A549 (cell line): Measurements from ENCODE around the gene RTP5. TPM values are rescaled to one million over a fixed set of nuclear protein-coding genes. Genes with fewer than 3 reads are reported as not detected.

Experiments used
- ATAC-seq, 2 experiments: fragments of 200-7000 bp in 1 of 2; fragments of >200 bp in 1 of 2; cut with Nextera tagmentation in 1 of 2; cut with Tn5 transposase in 1 of 2; 3 replicates each; pipeline versions ENCODE4 v1.8.0 to v1.9.1; 2018 to 2020; ENCODE audit warnings: mild to moderate bottlenecking in 1 of 2, moderate library complexity in 1 of 2
- CTCF ChIA-PET: fragments of 300-600 bp; sonication (Branson Sonifier 250); formaldehyde crosslinking; extraction: SDS; loops from one replicate; lab custom pipeline; 2021; ENCODE audit warnings: antibody characterized with exemption, inconsistent platforms; lab: Yijun Ruan, JAX
- POLR2A ChIA-PET: fragments of 350-600 bp; formaldehyde crosslinking; extraction: SDS; loops from one replicate; lab custom pipeline; 2021; ENCODE audit warnings: antibody characterized with exemption, inconsistent platforms; lab: Yijun Ruan, JAX
- DNase-seq, 2 experiments: peaks; one replicate each; pipeline versions ENCODE4 v3.0.0 to v3.0.0-alpha.2; 2011 to 2016; ENCODE audit warnings: low read depth in 1 of 2, low spot score in 1 of 2
- FAIRE-seq: peaks from 2 replicates; lab custom pipeline; 2011; peaks lifted over from hg19 to GRCh38; lab: Jason Lieb, UNC
- H3K27ac ChIP-seq, 2 experiments: fragments of >200 bp; sonication (Bioruptor Twin); formaldehyde crosslinking; 3 replicates each; pipeline ENCODE4 v1.5.1; 2016 to 2017
- H3K4me1 ChIP-seq: fragments of >200 bp; sonication (Bioruptor Twin); formaldehyde crosslinking; 3 replicates; pipeline ENCODE4 v1.6.1; 2016
- H3K4me2 ChIP-seq: fragments of >200 bp; sonication (Bioruptor Twin); formaldehyde crosslinking; 3 replicates; pipeline ENCODE4 v1.6.1; 2016
- H3K4me3 ChIP-seq: fragments of >200 bp; sonication (Bioruptor Twin); formaldehyde crosslinking; 3 replicates; pipeline ENCODE4 v1.5.1; 2016
- H3K9me3 ChIP-seq: fragments of >200 bp; sonication (Bioruptor Twin); formaldehyde crosslinking; 3 replicates; pipeline ENCODE4 v1.6.1; 2016
- EHMT2 ChIP-seq: fragments of 200-600 bp; sonication (generic); IDR thresholded peaks from 2 replicates; pipeline ENCODE4 v1.6.1; 2016; ENCODE audit warnings: antibody characterized with exemption, low read depth, mild to moderate bottlenecking, moderate library complexity
- ESRRA ChIP-seq: fragments of 150-350 bp; IDR thresholded peaks from 2 replicates; pipeline ENCODE4 v1.6.1; 2014; ENCODE audit warnings: mild to moderate bottlenecking, low read length, borderline replicate concordance
- FOSB ChIP-seq: fragments of 250-450 bp; sonication (Bioruptor Pico); IDR thresholded peaks from 2 replicates; pipeline ENCODE4 v1.5.0; 2020; ENCODE audit warnings: mild to moderate bottlenecking, moderate library complexity
- FOSL2 ChIP-seq, 2 experiments: fragments of 450-650 bp in 1 of 2; fragments of >200 bp in 1 of 2; sonication (Bioruptor Twin) in 1 of 2; formaldehyde crosslinking; IDR thresholded peaks; 2 replicates each; pipeline versions ENCODE4 v1.5.0 to v1.6.1; 2016 to 2020; ENCODE audit warnings: mild to moderate bottlenecking in 1 of 2, moderate library complexity in 1 of 2
- HDAC2 ChIP-seq: fragments of 200-600 bp; sonication (generic); IDR thresholded peaks from 2 replicates; pipeline ENCODE4 v1.6.1; 2016
- HEYL ChIP-seq: fragments of 250-450 bp; sonication (Bioruptor Pico); IDR thresholded peaks from 2 replicates; pipeline ENCODE4 v1.8.0; 2021; ENCODE audit warnings: mild to moderate bottlenecking, moderate library complexity
- HOXA7 ChIP-seq: fragments of 250-450 bp; sonication (Bioruptor Pico); IDR thresholded peaks from 2 replicates; pipeline ENCODE4 v1.5.0; 2020; ENCODE audit warnings: mild to moderate bottlenecking, moderate library complexity
- HOXB13 ChIP-seq: fragments of 250-450 bp; sonication (Bioruptor Pico); IDR thresholded peaks from 2 replicates; pipeline ENCODE4 v1.5.0; 2020; ENCODE audit warnings: low read depth, mild to moderate bottlenecking, moderate library complexity
- JUN ChIP-seq, 2 experiments: fragments of >200 bp; sonication (Bioruptor Twin); formaldehyde crosslinking; IDR thresholded peaks; 2 replicates in 1 of 2; 3 replicates in 1 of 2; pipeline ENCODE4 v1.6.1; 2016 to 2017
- JUNB ChIP-seq: fragments of >200 bp; sonication (Bioruptor Twin); formaldehyde crosslinking; IDR thresholded peaks from 2 replicates; pipeline ENCODE4 v1.6.1; 2016
- MAFK ChIP-seq: fragments of 450-650 bp; IDR thresholded peaks from 2 replicates; pipeline ENCODE4 v1.6.1; 2014; ENCODE audit not compliant: partially characterized antibody
- MYC ChIP-seq: IDR thresholded peaks from 2 replicates; pipeline ENCODE4 v1.6.1; 2012; ENCODE audit warnings: mild to moderate bottlenecking, inconsistent platforms, low read length, improper control_type of control experiment, borderline replicate concordance
- NR3C1 ChIP-seq: fragments of >200 bp; sonication (Bioruptor Twin); formaldehyde crosslinking; IDR thresholded peaks from 3 replicates; pipeline ENCODE4 v1.6.1; 2017
- PHF8 ChIP-seq: fragments of 200-600 bp; sonication (generic); IDR thresholded peaks from 2 replicates; pipeline ENCODE4 v1.6.1; 2016; ENCODE audit warnings: low read depth, mild to moderate bottlenecking, antibody characterized with exemption, moderate library complexity, borderline replicate concordance
- RAD21 ChIP-seq, 2 experiments: fragments of >200 bp in 1 of 2; sonication (Bioruptor Twin) in 1 of 2; formaldehyde crosslinking in 1 of 2; IDR thresholded peaks in 1 of 2; conservative IDR thresholded peaks in 1 of 2; 2 replicates in 1 of 2; 3 replicates in 1 of 2; pipeline ENCODE4 v1.6.1; 2012 to 2018; ENCODE audit warnings: inconsistent platforms in 1 of 2
- RCOR1 ChIP-seq: fragments of 150-350 bp; IDR thresholded peaks from 2 replicates; pipeline ENCODE4 v1.6.1; 2014; ENCODE audit warnings: antibody characterized with exemption, low read length, low read depth
- RNF2 ChIP-seq: fragments of 200-600 bp; sonication (generic); IDR thresholded peaks from 2 replicates; pipeline ENCODE4 v1.6.1; 2016; ENCODE audit warnings: low read depth, mild to moderate bottlenecking, antibody characterized with exemption, moderate library complexity, borderline replicate concordance
- ZNF302 ChIP-seq: fragments of 250-450 bp; sonication (Bioruptor Pico); IDR thresholded peaks from 2 replicates; pipeline ENCODE4 v1.9.0; 2021; ENCODE audit warnings: inconsistent platforms, mild to moderate bottlenecking, moderate library complexity
- WGBS: methylation state at CpG from one replicate; pipeline ENCODE4 v1.1.6; 2017; ENCODE audit errors: missing lambda C conversion rate; 5-methylcytosine and 5-hydroxymethylcytosine counted together
- polyA plus RNA-seq, 4 experiments: library from polyadenylated mRNA; depleted of rRNA in 3 of 4; stranded (reverse); fragments of >200 nt; fragmentation: RNase III in 1 of 4; extraction: RNeasy Plus Mini Kit Qiagen cat#74134 plus additional on column Dnase treatment in 1 of 4; gene quantifications; 2 replicates in 3 of 4; 3 replicates in 1 of 4; pipeline ENCODE4 v1.2.3, GENCODE V29; 2011 to 2017
- TF ChIP-seq, protein P1 (sequence below): fragments of 150-350 bp; IDR thresholded peaks from 2 replicates; pipeline ENCODE4 v1.6.1; 2014; ENCODE audit warnings: low read depth, mild to moderate bottlenecking, low read length
- TF ChIP-seq, protein P2 (sequence below): fragments of 250-450 bp; sonication (Bioruptor Pico); IDR thresholded peaks from 2 replicates; pipeline ENCODE4 v1.5.0; 2020; ENCODE audit warnings: low read depth, mild to moderate bottlenecking, moderate library complexity
- TF ChIP-seq, protein P3 (sequence below): IDR thresholded peaks from 2 replicates; pipeline ENCODE4 v1.6.1; 2012
- TF ChIP-seq, protein P4 (sequence below): fragments of >200 bp; sonication (Bioruptor Twin); formaldehyde crosslinking; IDR thresholded peaks from 3 replicates; pipeline ENCODE4 v1.5.1; 2016
- TF ChIP-seq, protein P5 (sequence below): fragments of 450-650 bp; IDR thresholded peaks from 2 replicates; pipeline ENCODE4 v1.6.1; 2014; ENCODE audit warnings: antibody characterized with exemption
- TF ChIP-seq, protein P6 (sequence below): fragments of 200-600 bp; sonication (generic); IDR thresholded peaks from 2 replicates; pipeline ENCODE4 v1.6.1; 2016; ENCODE audit warnings: antibody characterized with exemption, mild to moderate bottlenecking, moderate library complexity

RTP5 gene
- polyA plus RNA-seq, 2 of the 4 experiments (the other 2 are of a cell fraction) = not detected

DNA sequence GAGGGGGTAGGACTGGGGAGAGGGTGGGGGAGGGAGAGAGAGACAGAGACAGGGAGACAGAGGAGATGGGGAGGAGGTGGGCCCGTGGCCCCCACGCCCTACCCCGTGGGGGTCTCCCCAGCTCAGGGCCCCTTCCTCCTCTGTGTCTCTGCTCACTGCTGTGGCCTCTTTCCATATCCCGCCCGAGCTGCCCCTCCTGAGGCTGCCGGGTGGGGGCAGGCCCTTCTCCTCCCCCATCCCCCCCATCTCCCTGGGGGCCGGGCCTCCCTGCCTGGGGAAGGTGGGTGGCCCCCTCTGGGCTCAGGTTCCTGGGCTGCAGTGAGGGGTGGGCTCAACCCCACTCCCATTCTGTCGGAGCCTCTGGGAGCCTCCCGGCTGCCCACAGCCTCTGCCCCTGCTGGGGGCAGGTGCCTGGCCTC is 10.5 kb upstream of the RTP5 start:
- ChIA-PET POLR2A (no interaction called here), CTCF (interaction anchor here (1.5 kb wide), 1 partner anchor 29 kb away, joined by 3 read pairs; no protein-coding TSS in a partner anchor)
- Histone ChIP-seq H3K27ac (0 out of 6 replicates have a peak overlapping the region, but pooled peaks of 1 of the 2 experiments have one; percentile 17), H3K4me3 (no peak overlapping the region), H3K9me3 (no peaks in the 10 kb centered on the region), H3K4me2 (no peak overlapping the region), H3K4me1 (no peaks in the 10 kb centered on the region)
- DNase-seq (no peak), FAIRE-seq (no peak), ATAC-seq (no peak)
- TF ChIP-seq, protein P1, sequence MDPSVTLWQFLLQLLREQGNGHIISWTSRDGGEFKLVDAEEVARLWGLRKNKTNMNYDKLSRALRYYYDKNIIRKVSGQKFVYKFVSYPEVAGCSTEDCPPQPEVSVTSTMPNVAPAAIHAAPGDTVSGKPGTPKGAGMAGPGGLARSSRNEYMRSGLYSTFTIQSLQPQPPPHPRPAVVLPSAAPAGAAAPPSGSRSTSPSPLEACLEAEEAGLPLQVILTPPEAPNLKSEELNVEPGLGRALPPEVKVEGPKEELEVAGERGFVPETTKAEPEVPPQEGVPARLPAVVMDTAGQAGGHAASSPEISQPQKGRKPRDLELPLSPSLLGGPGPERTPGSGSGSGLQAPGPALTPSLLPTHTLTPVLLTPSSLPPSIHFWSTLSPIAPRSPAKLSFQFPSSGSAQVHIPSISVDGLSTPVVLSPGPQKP = no peak
- no peak for TF ChIP-seq HEYL (CRISPR knock-in tag)
- TF ChIP-seq HDAC2 = no peak
- TF ChIP-seq JUNB = no peak
- TF ChIP-seq RCOR1 = no peak
- TF ChIP-seq EHMT2 = no peak
- no peak for TF ChIP-seq ESRRA
- TF ChIP-seq PHF8 = no peak
- TF ChIP-seq MAFK = no peak
- no peak for TF ChIP-seq FOSL2 (IDR thresholded peaks at IDR 0.05)
- no peak for TF ChIP-seq FOSL2 (CRISPR knock-in tag; IDR thresholded peaks at IDR 0.05)
- TF ChIP-seq, protein P2, sequence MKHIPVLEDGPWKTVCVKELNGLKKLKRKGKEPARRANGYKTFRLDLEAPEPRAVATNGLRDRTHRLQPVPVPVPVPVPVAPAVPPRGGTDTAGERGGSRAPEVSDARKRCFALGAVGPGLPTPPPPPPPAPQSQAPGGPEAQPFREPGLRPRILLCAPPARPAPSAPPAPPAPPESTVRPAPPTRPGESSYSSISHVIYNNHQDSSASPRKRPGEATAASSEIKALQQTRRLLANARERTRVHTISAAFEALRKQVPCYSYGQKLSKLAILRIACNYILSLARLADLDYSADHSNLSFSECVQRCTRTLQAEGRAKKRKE (CRISPR knock-in tag) = no peak
- no peak for TF ChIP-seq ZNF302 (CRISPR knock-in tag)
- TF ChIP-seq, protein P3, sequence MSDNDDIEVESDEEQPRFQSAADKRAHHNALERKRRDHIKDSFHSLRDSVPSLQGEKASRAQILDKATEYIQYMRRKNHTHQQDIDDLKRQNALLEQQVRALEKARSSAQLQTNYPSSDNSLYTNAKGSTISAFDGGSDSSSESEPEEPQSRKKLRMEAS = no peak
- no peak for TF ChIP-seq NR3C1
- no peak for TF ChIP-seq RAD21 (conservative IDR thresholded peaks at IDR 0.05 in 1 of 2, IDR thresholded peaks at IDR 0.05 in 1 of 2)
- TF ChIP-seq, protein P4, sequence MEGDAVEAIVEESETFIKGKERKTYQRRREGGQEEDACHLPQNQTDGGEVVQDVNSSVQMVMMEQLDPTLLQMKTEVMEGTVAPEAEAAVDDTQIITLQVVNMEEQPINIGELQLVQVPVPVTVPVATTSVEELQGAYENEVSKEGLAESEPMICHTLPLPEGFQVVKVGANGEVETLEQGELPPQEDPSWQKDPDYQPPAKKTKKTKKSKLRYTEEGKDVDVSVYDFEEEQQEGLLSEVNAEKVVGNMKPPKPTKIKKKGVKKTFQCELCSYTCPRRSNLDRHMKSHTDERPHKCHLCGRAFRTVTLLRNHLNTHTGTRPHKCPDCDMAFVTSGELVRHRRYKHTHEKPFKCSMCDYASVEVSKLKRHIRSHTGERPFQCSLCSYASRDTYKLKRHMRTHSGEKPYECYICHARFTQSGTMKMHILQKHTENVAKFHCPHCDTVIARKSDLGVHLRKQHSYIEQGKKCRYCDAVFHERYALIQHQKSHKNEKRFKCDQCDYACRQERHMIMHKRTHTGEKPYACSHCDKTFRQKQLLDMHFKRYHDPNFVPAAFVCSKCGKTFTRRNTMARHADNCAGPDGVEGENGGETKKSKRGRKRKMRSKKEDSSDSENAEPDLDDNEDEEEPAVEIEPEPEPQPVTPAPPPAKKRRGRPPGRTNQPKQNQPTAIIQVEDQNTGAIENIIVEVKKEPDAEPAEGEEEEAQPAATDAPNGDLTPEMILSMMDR = no peak
- TF ChIP-seq, protein P5, sequence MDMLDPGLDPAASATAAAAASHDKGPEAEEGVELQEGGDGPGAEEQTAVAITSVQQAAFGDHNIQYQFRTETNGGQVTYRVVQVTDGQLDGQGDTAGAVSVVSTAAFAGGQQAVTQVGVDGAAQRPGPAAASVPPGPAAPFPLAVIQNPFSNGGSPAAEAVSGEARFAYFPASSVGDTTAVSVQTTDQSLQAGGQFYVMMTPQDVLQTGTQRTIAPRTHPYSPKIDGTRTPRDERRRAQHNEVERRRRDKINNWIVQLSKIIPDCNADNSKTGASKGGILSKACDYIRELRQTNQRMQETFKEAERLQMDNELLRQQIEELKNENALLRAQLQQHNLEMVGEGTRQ = no peak
- no peak for TF ChIP-seq FOSB (CRISPR knock-in tag)
- 63% methylated on average over 7 of the region's 9 CpGs for WGBS

DNA sequence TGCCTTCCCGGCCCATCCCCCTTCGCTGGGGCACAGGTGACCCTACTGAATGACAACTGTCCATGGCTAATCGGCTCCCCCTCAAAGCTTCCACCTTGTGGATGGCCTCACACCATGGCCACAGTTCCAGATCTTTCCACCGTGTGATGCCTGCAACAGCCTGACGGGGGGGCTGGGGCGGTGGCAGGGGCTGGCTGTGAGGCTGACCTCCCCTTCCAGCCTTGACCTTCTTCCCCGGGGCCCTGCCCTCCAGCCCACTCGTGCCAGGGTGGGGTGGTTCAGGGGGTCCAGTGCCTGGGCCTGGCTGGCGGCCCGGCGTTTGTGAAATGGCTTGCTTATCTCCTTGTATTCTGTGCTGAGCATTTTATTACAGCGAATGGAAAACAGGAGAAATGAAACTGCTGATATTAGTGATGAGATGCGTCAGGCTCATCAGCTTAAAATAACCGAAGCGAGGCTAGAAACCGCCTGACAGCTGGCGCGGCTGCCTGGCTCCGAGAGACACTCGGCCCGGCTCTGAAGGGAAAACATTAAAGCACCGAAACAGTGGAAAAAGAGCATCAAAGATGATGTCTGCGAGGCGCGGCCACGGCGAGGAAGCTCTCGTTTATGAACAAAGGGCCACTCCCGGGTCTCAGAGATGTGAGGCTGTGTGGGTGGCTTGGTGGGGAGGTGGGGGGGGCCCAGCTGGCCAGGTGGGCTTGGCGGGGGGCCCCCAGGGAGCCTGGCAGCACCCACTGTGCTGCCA is 9.9 kb upstream of the RTP5 start:
- no peak for FAIRE-seq
- ChIA-PET POLR2A (no interaction called here), CTCF (interaction anchor here (1.2 to 1.5 kb wide), 2 partner anchors 15 to 30 kb away, joined by 3 to 4 read pairs; no protein-coding TSS in a partner anchor)
- H3K4me2 ChIP-seq = no peak overlapping the region
- TF ChIP-seq MYC (no peak), JUN (IDR thresholded peaks at IDR 0.05) (no peak), FOSL2 (IDR thresholded peaks at IDR 0.05) (no peak), FOSL2 (CRISPR knock-in tag; IDR thresholded peaks at IDR 0.05) (no peak), JUNB (no peak), RAD21 (conservative IDR thresholded peaks at IDR 0.05 in 1 of 2, IDR thresholded peaks at IDR 0.05 in 1 of 2) (no peak), HOXB13 (CRISPR knock-in tag) (no peak), ZNF302 (CRISPR knock-in tag) (no peak), EHMT2 (no peak), HOXA7 (CRISPR knock-in tag) (no peak), RNF2 (no peak)
- TF ChIP-seq, protein P6, sequence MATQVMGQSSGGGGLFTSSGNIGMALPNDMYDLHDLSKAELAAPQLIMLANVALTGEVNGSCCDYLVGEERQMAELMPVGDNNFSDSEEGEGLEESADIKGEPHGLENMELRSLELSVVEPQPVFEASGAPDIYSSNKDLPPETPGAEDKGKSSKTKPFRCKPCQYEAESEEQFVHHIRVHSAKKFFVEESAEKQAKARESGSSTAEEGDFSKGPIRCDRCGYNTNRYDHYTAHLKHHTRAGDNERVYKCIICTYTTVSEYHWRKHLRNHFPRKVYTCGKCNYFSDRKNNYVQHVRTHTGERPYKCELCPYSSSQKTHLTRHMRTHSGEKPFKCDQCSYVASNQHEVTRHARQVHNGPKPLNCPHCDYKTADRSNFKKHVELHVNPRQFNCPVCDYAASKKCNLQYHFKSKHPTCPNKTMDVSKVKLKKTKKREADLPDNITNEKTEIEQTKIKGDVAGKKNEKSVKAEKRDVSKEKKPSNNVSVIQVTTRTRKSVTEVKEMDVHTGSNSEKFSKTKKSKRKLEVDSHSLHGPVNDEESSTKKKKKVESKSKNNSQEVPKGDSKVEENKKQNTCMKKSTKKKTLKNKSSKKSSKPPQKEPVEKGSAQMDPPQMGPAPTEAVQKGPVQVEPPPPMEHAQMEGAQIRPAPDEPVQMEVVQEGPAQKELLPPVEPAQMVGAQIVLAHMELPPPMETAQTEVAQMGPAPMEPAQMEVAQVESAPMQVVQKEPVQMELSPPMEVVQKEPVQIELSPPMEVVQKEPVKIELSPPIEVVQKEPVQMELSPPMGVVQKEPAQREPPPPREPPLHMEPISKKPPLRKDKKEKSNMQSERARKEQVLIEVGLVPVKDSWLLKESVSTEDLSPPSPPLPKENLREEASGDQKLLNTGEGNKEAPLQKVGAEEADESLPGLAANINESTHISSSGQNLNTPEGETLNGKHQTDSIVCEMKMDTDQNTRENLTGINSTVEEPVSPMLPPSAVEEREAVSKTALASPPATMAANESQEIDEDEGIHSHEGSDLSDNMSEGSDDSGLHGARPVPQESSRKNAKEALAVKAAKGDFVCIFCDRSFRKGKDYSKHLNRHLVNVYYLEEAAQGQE = no peak
- no peaks in the 10 kb centered on the region for H3K9me3 ChIP-seq
- no peak for DNase-seq
- no peak overlapping the region for H3K27ac ChIP-seq
- no peaks in the 10 kb centered on the region for H3K4me1 ChIP-seq
- ATAC-seq = peak; percentile 67 to 71
- WGBS = 73% methylated on average over 25 of the region's 30 CpGs
- H3K4me3 ChIP-seq = no peak overlapping the region
